Loucy (cell line): ENCODE data around the gene SHROOM4.

Source experiments
- EZH2phosphoT487 ChIP-seq: fragments of 200-600 bp; IDR thresholded peaks from 2 replicates; pipeline ENCODE4 v1.6.1; 2018; ENCODE audit warnings: antibody characterized with exemption, mild to moderate bottlenecking, moderate library complexity, borderline replicate concordance
- TF ChIP-seq, protein P1 (sequence below): fragments of 200-600 bp; sonication (generic); conservative IDR thresholded peaks from 2 replicates; pipeline ENCODE4 v1.5.1; 2014; ENCODE audit warnings: mild to moderate bottlenecking, antibody characterized with exemption, low read length

DNA sequence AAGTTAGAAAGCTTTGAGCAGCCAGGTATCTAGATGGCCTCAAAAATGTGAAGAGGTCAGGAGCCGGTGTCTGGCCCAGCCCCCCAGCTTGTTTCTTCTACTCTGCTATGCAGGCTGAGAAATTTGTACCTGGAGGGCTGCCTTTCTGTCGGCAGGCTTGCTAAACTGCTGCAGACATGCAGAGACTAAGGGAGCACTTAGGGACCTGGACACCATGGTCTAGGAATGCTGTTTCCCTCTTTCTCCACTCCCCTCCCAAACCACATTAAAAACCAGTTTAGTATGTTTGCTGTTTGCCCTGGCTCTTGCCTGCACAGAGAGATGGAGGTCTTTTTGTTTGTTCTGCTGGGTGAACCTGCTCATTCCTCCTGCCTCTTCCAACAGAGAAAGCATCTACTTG lies 186.3 kb downstream of the SHROOM4 start:
- TF ChIP-seq, protein P1, sequence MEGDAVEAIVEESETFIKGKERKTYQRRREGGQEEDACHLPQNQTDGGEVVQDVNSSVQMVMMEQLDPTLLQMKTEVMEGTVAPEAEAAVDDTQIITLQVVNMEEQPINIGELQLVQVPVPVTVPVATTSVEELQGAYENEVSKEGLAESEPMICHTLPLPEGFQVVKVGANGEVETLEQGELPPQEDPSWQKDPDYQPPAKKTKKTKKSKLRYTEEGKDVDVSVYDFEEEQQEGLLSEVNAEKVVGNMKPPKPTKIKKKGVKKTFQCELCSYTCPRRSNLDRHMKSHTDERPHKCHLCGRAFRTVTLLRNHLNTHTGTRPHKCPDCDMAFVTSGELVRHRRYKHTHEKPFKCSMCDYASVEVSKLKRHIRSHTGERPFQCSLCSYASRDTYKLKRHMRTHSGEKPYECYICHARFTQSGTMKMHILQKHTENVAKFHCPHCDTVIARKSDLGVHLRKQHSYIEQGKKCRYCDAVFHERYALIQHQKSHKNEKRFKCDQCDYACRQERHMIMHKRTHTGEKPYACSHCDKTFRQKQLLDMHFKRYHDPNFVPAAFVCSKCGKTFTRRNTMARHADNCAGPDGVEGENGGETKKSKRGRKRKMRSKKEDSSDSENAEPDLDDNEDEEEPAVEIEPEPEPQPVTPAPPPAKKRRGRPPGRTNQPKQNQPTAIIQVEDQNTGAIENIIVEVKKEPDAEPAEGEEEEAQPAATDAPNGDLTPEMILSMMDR: no peak
- TF ChIP-seq EZH2phosphoT487: no peak
